Epidermal melanocyte (primary cell): ENCODE data around the gene TAF4.

ENCODE experiments used
- DNase-seq: peaks from one replicate; pipeline ENCODE4 v3.0.0; 2011; ENCODE audit warnings: low spot score; ENCODE audit not compliant: insufficient read length

TAF4 gene

DNA sequence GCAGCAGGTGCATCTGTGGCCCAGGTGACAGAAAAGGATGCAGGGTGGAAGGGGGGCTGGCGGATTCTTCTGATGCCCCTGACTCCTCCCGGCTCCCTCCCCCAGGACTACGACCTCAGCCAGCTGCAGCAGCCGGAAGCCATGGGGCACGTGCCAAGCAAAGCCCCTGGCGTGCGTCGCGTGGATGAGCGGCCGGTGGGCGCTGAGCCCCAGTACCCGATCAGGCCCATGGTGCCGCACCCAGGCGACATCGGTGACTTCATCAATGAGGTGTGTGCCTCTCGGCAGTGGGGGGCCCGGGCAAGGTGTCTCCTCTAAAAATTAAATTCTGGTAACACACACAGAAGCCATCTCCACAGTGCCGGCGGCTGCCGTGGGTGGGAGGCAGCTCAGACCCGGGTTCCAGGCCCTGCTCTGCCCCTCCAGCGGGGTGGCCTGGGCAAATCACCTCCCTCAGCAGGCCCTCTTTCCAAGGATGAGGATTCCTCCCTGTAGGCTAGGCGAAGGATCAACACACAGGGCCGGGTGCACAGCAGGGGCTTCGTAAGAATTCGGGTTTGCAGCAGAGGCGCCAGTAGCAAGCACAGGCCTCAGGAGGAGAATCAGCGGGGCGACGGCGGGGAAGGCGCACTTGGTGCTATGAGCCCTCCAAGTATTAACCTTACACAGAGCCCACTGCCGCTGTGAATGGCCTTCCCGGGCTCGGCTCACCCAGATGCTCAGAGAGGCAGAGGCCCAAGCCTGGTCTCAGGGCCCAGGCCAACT is 131.5 kb downstream of the TAF4 start:
- no peak for DNase-seq

- no peak for DNase-seq
Observed at GRCh38 chr20:61933481-61933950, 132.2 kb downstream of the TAF4 start.

DNA sequence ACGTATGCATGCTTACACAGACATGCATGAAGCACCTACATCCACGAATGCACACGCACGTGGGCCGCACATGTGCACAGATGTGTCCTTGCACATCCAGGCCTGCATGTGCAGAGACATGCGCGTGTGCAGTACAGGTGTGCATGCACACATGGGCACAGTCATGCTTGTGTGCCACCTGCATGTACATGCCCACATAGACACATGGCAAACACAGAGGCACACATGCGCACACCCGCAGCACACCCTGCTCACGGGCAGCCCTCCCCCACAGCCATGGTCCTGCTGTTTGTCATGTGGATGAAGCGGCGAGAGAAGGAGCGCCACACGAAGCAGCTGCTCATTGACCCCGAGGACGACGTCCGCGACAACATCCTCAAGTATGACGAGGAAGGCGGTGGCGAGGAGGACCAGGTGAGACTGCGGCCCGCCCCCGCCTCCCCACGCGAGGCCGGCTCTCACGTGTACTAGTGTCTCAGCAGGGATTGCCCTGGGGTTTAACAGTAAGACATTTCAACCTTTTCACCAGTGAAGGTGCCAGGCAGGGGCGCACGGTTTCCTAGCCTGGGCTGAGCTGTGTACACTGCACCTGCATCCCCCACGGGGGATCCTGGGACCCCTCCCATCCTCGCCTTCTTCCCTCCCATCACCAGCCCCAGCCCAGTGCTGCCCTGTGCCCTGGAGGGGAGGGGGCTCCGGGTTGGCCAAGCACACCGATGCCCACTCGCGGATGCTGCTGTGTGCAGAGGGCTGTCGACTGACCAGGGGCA is 132.8 kb downstream of the TAF4 start:
- no peak for DNase-seq

GRCh38 chr20:61932199-61932592 is 133.5 kb downstream of the TAF4 start:
- no peak for DNase-seq

DNA sequence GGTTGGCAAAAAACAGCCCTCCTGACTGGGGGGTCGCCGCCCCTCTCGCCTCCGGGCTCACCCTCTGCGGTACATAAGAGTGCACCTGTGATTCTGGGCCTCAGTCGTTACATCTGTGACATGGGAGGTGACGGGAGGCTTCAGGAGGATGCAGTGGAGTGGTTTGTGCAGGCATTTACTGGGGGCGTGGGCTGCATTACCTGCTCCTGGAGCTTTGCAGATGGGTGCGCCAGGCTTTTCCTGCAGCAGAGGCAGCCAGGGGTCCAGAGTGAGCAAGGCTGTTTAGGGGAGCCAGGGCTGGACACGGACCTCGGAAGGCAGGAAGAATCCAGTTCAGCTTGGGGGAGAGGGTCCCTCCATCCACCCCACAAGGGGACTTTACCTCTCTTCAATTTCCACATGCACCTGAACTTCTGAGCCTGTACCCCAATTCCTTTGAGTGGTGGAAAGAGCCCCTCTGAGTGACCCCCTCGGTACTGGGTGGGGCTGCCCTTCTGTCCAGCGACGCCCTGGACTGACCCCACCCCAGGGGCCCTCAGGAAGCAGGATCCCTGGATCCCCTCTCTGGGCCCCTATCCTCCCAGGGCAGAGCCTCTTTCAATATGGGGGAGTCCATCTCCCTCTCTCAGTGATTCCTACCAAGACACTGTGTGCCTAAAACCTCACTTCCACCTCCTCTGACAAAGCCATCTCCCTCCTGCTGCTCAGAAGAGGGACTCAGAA is 134.0 kb downstream of the TAF4 start:
- no peak for DNase-seq

DNA sequence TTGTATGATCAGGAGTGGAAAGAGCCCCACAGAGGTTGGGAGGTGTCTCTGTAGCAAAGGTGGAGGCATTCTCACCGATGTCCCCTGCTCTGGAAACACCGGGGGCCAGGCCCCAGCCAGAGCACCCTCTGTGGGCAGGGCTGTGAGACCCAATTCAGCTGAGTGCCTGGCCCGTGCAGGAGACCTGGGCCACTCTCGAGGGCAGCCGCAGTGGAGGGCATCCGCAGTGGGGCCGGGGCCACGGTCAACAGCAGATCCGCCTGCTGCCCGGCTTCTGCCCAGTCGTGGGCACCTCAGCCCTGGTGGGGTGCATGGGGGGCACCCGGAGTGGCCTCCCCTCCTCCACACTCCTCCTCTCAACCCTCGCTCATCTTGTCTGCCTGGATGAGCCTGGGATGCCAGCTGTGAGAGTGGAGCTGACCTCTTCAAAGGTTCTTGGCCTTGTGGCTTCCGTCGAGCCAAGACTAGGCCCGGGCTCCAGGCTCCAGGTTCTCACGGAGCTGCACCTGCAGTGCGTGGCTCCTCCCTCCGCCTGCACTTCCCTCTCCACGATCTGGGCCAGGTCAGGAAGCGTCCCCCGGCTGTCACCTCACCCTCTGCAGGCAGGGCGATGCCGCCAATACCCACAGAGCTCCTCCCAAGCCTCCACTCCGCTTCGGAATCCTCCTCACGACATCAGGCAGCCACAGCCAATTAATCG is 134.8 kb downstream of the TAF4 start:
- DNase-seq, result no peak

DNA sequence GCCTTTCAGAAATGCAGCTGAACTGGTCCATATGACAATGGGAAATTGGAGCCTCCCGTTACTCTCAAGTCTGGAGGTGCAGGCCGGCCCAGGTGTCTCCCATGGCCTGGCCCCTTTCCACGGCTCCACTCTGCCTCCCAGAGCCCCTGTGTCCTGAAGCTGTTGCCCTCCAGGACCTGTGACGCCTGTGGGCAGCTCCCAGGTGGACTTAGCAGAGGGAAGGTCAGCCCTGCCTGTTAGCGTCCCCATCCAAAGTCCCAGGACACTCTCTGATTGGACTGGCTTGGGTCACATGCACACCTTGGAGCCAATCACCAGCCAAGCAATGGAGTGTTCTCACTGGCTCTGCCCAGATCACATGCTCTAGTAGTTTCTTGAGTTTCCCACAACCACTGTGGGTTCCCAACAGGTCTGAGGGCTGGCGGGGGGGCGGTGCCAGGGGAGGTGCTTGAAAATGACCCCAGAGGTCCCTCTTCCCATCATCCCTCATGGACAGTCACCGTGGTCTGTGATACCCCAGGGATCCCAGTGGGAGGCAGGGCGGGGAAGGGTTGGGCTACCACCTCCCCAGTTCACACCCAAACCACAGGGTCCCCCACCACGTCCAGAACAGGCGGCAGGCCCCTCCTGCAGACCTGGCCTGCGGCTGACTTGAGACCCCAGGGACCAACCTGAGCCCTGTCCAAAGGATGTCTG is 135.6 kb downstream of the TAF4 start:
- no peak for DNase-seq

DNA sequence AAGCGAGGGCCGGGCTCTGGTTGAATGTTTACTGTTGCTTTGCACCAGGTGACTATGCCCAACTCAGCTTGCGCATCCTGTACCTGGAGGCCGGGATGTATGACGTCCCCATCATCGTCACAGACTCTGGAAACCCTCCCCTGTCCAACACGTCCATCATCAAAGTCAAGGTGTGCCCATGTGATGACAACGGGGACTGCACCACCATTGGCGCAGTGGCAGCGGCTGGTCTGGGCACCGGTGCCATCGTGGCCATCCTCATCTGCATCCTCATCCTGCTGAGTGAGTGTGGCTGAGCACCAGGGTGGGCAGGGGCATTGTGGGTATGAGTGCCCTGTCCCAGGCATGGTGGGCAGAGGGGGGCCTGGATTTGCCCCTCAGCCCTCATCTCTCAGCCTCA is 136.1 kb downstream of the TAF4 start:
- DNase-seq, result no peak

DNA sequence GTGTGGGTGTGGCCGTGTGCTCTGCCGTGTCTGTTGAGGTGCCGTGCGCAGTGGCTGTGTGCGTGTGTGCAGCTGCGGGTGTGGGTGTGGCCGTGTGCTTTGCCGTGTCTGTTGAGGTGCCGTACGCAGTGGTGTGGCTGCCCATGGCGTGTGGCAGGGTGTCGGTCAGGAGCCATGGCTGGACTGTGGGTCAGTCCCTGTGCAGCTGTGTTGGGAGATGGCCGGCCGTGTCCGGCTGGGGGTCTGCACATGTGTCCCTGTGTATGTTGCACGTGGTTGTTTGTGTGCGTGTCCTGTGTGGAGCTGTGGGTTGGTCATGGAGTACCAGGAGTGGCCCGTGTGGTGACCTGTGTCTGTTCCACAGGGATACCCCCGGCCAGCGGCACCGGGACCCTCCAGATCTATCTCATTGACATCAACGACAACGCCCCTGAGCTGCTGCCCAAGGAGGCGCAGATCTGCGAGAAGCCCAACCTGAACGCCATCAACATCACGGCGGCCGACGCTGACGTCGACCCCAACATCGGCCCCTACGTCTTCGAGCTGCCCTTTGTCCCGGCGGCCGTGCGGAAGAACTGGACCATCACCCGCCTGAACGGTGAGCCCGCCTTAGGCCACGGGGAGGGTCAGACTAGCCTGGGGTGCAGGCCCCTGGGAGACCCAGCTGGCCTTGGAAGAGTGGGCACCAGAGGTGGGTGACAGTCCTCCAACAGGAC is 137.7 kb downstream of the TAF4 start:
- DNase-seq, result no peak

- DNase-seq, result no peak
Observed at GRCh38 chr20:61927193-61927825, 138.4 kb downstream of the TAF4 start.

GRCh38 chr20:61926796-61927192 is 138.9 kb downstream of the TAF4 start:
- no peak for DNase-seq

DNA sequence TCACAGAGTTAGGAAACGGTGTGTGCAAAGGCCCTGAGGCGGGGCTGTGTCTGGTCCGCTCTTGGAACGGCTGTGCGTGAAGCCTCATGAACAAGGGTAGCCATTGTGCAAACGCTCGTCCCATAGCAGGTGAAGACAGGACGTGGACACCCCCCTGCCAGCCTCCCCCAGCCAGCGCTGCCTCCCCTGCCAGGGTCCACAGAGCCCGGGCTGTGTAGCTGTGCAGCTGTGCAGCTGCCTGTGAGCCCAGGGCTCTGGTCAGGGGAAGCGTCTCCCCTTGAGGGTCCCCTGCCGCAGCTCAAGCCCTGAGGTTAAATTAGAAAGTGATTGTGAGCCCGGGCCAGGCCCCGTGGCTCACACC is 139.4 kb downstream of the TAF4 start:
- no peak for DNase-seq

- DNase-seq, result no peak
Observed at GRCh38 chr20:61925555-61926252, 140.0 kb downstream of the TAF4 start.

DNA sequence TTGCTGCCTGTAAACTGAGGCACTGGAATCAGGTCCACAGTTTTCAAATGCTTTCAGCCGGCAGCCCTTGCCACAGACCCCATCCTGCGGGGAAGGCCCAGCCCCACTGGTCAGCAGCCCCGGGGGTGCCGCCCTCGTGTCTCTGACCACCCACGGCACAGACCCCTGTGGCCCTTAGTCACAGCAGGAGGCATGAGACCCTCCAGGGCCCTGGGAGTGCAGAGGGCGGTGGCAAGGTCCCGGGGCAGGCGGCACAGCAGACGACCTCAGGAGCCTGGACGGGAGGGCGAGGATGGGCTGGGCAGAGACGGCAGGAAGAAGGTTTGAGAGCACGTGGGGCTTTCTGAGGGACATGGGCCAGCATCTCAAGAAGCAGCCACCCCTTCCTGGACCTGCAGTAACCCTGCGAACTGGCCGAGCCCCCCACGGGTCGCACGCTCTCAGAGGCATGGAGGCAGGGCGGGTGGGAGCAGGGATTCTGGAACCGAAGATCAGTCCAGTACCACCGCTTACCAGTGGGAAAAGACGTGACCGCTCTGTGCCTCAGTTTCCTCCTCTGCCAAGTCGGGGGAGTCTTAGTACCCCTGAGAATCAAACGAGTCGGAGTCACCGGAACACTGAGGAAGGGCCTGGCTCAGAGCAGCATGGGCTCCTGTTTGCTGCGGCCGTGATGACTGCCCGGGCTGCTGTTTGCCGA is 140.7 kb downstream of the TAF4 start:
- no peak for DNase-seq
